B cell (primary cell): ENCODE results near the gene GAD1. TPM values are rescaled to one million over a fixed set of nuclear protein-coding genes. Genes with fewer than 3 reads are reported as not detected.

Experiments
- ATAC-seq: fragments of 200-7000 bp; cut with Tn5 transposase; one replicate; pipeline ENCODE4 v1.10.0; 2021; ENCODE audit warnings: low read depth, mild to moderate bottlenecking, moderate number of reproducible peaks, moderate library complexity
- CTCF ChIA-PET: fragments of 350-600 bp; sonication (Branson Sonifier 250); formaldehyde crosslinking; loops from one replicate; lab custom pipeline; 2021; ENCODE audit warnings: antibody characterized with exemption, inconsistent platforms; lab: Charles Lee
- POLR2A ChIA-PET: fragments of 350-600 bp; sonication (Branson Sonifier 250); formaldehyde crosslinking; loops from one replicate; lab custom pipeline; 2021; ENCODE audit warnings: antibody characterized with exemption; lab: Charles Lee
- DNase-seq: peaks from one replicate; pipeline ENCODE4 v3.0.0; 2013
- H2AFZ ChIP-seq: 2 replicates; pipeline ENCODE4 v1.6.1; 2012; ENCODE audit warnings: mild to moderate bottlenecking, low read depth, low read length; ENCODE audit not compliant: insufficient read depth, poor library complexity, severe bottlenecking
- H3K27ac ChIP-seq, 2 donors: 1 replicate in 1 of 2; 2 replicates in 1 of 2; pipeline ENCODE4 v1.5.1; 2012 to 2013; ENCODE audit warnings: low read length in 2 of 2, mild to moderate bottlenecking in 2 of 2, moderate library complexity in 1 of 2
- H3K27me3 ChIP-seq, 4 experiments: fragments of 200-600 bp in 1 of 4; sonication (generic) in 1 of 4; replicated peaks in 1 of 4; 1 replicate in 2 of 4; 2 replicates in 2 of 4; pipeline versions ENCODE4 v1.6.1 to v1.7.0; 2013 to 2016; ENCODE audit warnings: low read length in 3 of 4, mild to moderate bottlenecking in 2 of 4, mixed read lengths in 1 of 4, moderate library complexity in 1 of 4; ENCODE audit not compliant: insufficient read depth in 4 of 4, control insufficient read depth in 3 of 4; ENCODE audit errors: control extremely low read depth in 1 of 4
- H3K36me3 ChIP-seq, 2 experiments: replicated peaks in 1 of 2; 1 replicate in 1 of 2; 2 replicates in 1 of 2; pipeline versions ENCODE4 v1.6.1 to v1.7.1; 2013; ENCODE audit warnings: low read length in 1 of 2; ENCODE audit not compliant: insufficient read depth in 2 of 2, control insufficient read depth in 1 of 2; ENCODE audit errors: control extremely low read depth in 1 of 2, extremely low read depth in 1 of 2
- H3K4me1 ChIP-seq, 2 donors: fragments of 200-600 bp in 1 of 2; sonication (generic) in 1 of 2; 1 replicate in 1 of 2; 2 replicates in 1 of 2; pipeline versions ENCODE4 v1.5.1 to v1.6.1; 2013 to 2017; ENCODE audit warnings: low read length in 2 of 2; ENCODE audit not compliant: control insufficient read depth in 2 of 2, insufficient read depth in 2 of 2
- H3K4me2 ChIP-seq: replicated peaks from 2 replicates; pipeline ENCODE3; 2012; ENCODE audit warnings: mild to moderate bottlenecking, low read depth, low read length; ENCODE audit not compliant: poor library complexity, severe bottlenecking
- H3K4me3 ChIP-seq, 5 experiments: fragments of 200-600 bp in 1 of 5; sonication (generic) in 1 of 5; 1 replicate in 3 of 5; 2 replicates in 2 of 5; pipeline versions ENCODE4 v1.5.1 to v1.7.0; 2011 to 2016; ENCODE audit warnings: low read length in 4 of 5, mild to moderate bottlenecking in 4 of 5, low read depth in 2 of 5, control low read depth in 1 of 5, moderate library complexity in 1 of 5; ENCODE audit not compliant: insufficient read depth in 1 of 5; ENCODE audit errors: control extremely low read depth in 1 of 5, extremely low read depth in 1 of 5
- H3K79me2 ChIP-seq: fragments of 200-600 bp; sonication (generic); one replicate; pipeline ENCODE4 v1.6.0; 2016; ENCODE audit warnings: low read length; ENCODE audit not compliant: control insufficient read depth, insufficient read depth
- H3K9ac ChIP-seq: fragments of 200-600 bp; sonication (generic); 2 replicates; pipeline ENCODE4 v1.6.1; 2017; ENCODE audit warnings: mild to moderate bottlenecking, low read length, moderate library complexity
- H3K9me3 ChIP-seq, 3 donors: one replicate each; pipeline versions ENCODE4 v1.6.1 to v1.7.1; 2013; ENCODE audit warnings: low read length in 2 of 3; ENCODE audit not compliant: control insufficient read depth in 2 of 3, insufficient read depth in 1 of 3; ENCODE audit errors: control extremely low read depth in 1 of 3
- H4K20me1 ChIP-seq: 2 replicates; pipeline ENCODE4 v1.6.0; 2012; ENCODE audit warnings: mild to moderate bottlenecking, low read length; ENCODE audit not compliant: insufficient read depth, control insufficient read depth, poor library complexity, severe bottlenecking
- H3K27ac Mint-ChIP-seq: one replicate; pipeline ENCODE4 v1.8.0; 2021; ENCODE audit warnings: mixed read lengths
- H3K27me3 Mint-ChIP-seq: one replicate; pipeline ENCODE4 v1.8.0; 2021; ENCODE audit warnings: mixed read lengths
- H3K4me1 Mint-ChIP-seq: one replicate; pipeline ENCODE4 v1.8.0; 2021; ENCODE audit warnings: mixed read lengths
- H3K4me3 Mint-ChIP-seq: one replicate; pipeline ENCODE4 v1.8.0; 2021; ENCODE audit warnings: mixed read lengths
- H3K9me3 Mint-ChIP-seq: one replicate; pipeline ENCODE4 v1.8.0; 2022; ENCODE audit warnings: mixed read lengths; ENCODE audit not compliant: insufficient read depth
- EZH2 ChIP-seq: IDR thresholded peaks from 2 replicates; pipeline ENCODE4 v1.6.1; 2012; ENCODE audit warnings: borderline replicate concordance, low read depth, mild to moderate bottlenecking, moderate library complexity, low read length; ENCODE audit not compliant: insufficient read depth, poor library complexity, severe bottlenecking
- whole genome bisulfite sequencing: methylation state at CpG from one replicate; pipeline ENCODE4 v1.1.5; 2013; ENCODE audit warnings: missing lambda C conversion rate; ENCODE audit not compliant: insufficient coverage; 5-methylcytosine and 5-hydroxymethylcytosine counted together
- intact Hi-C: fragments of 100-400 bp; cut with micrococcal nuclease; formaldehyde crosslinking; loops from one replicate; pipeline ENCODE4 v1.10.0; 2022
- polyA plus RNA-seq: library from polyadenylated mRNA; depleted of rRNA; stranded (reverse); fragments of >200 nt; gene quantifications from 2 replicates; pipeline ENCODE4 v1.2.3, GENCODE V29; 2012
- total RNA-seq, 2 donors: library from RNA; stranded (reverse); fragments of 120-200 nt in 1 of 2; gene quantifications; 1 replicate in 1 of 2; 2 replicates in 1 of 2; pipeline versions ENCODE4 v1.2.3 to v1.2.4, GENCODE V29; 2013 to 2022
- TF ChIP-seq, protein P1 (sequence below): fragments of 200-600 bp; IDR thresholded peaks from one replicate; pipeline ENCODE4 v1.8.0; 2022; ENCODE audit warnings: antibody characterized with exemption, mild to moderate bottlenecking

GAD1 gene
- total and polyA plus RNA-seq, 2 donors (not counting 1 experiment from before 2014, with no cell fraction given), result not detected

DNA sequence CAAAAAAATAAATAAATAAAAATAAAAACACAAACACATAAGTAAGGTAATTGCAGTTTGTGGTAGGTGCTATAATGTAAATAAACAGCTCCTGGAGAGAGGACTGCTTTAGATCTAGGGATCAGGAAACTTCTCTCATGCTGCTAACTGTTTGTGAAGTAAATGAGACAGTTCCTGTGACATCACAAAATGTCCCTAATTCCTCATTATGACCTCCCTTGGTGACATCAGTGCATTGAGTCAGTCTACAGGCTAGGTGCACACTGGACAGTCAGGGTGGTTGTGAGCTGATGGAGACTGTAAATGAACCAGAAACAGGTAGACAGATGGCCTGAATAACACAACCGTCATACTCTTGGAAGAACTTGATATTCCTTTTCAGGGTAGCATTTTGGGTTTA is 33.1 kb upstream of the GAD1 start:
- WGBS, result 100% methylated on average over 1 of the region's 1 CpG
- H3K27me3 ChIP-seq, result peaks cover 0 to 12% (median 8%) of the 10 kb centered on the region in 4 experiments
- ATAC-seq (no peak), DNase-seq (no peak)
- H3K9me3 ChIP-seq, result no peaks in the 10 kb centered on the region
- Mint-ChIP-seq H3K27me3 (peaks cover 37% of the 10 kb centered on the region), H3K27ac (no peak overlapping the region), H3K4me3 (no peak overlapping the region), H3K4me1 (no peaks in the 10 kb centered on the region), H3K9me3 (no peaks in the 10 kb centered on the region)
- ChIA-PET POLR2A (no interaction called here), CTCF (no interaction called here)
- H3K36me3 ChIP-seq, result no peaks in the 10 kb centered on the region
- TF ChIP-seq, protein P1, sequence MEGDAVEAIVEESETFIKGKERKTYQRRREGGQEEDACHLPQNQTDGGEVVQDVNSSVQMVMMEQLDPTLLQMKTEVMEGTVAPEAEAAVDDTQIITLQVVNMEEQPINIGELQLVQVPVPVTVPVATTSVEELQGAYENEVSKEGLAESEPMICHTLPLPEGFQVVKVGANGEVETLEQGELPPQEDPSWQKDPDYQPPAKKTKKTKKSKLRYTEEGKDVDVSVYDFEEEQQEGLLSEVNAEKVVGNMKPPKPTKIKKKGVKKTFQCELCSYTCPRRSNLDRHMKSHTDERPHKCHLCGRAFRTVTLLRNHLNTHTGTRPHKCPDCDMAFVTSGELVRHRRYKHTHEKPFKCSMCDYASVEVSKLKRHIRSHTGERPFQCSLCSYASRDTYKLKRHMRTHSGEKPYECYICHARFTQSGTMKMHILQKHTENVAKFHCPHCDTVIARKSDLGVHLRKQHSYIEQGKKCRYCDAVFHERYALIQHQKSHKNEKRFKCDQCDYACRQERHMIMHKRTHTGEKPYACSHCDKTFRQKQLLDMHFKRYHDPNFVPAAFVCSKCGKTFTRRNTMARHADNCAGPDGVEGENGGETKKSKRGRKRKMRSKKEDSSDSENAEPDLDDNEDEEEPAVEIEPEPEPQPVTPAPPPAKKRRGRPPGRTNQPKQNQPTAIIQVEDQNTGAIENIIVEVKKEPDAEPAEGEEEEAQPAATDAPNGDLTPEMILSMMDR, result no peak
- no peak for TF ChIP-seq EZH2
- H4K20me1 ChIP-seq, result no peaks in the 10 kb centered on the region
- H3K4me2 ChIP-seq, result no peak overlapping the region
- H3K27ac ChIP-seq, result no peak overlapping the region
- H3K4me1 ChIP-seq, result no peaks in the 10 kb centered on the region
- intact Hi-C loops, result no loop called here
- H3K9ac ChIP-seq, result no peak overlapping the region
- H3K79me2 ChIP-seq, result no peaks in the 10 kb centered on the region
- no peak overlapping the region for H2AFZ ChIP-seq
- no peak overlapping the region for H3K4me3 ChIP-seq

DNA sequence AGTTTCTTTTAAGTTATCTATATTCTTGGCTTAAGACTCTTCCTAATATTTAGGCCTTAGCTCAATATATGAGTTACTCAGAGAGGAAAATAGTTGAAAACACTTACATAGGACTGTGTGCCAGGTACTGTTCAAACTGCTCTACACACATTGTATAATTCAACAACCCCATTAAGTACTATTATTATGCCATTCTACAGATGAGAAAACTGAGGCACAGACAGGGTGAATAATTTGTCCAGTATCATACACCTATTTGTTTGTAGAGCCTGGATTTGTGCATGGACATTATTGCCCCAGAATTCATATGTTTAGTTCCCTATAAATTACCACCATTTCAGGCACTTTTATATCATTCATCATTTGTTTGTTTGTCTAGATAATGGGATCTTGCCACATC is 17.7 kb upstream of the GAD1 start:
- Mint-ChIP-seq H3K4me3 (no peak overlapping the region), H3K27me3 (peaks cover 26% of the 10 kb centered on the region), H3K27ac (no peak overlapping the region), H3K4me1 (no peaks in the 10 kb centered on the region), H3K9me3 (no peaks in the 10 kb centered on the region)
- no peaks in the 10 kb centered on the region for H3K36me3 ChIP-seq
- H3K4me3 ChIP-seq, result no peak overlapping the region
- POLR2A ChIA-PET, result no interaction called here
- H3K79me2 ChIP-seq, result no peaks in the 10 kb centered on the region
- H3K4me2 ChIP-seq, result no peak overlapping the region
- ATAC-seq (no peak), DNase-seq (no peak)
- peaks cover 0 to 17% (median 9%) of the 10 kb centered on the region in 4 experiments for H3K27me3 ChIP-seq
- H2AFZ ChIP-seq, result no peak overlapping the region
- no peak overlapping the region for H3K27ac ChIP-seq
- H4K20me1 ChIP-seq, result no peaks in the 10 kb centered on the region
- H3K9me3 ChIP-seq, result no peaks in the 10 kb centered on the region
- H3K4me1 ChIP-seq, result no peaks in the 10 kb centered on the region
- TF ChIP-seq, protein P1, result no peak
- TF ChIP-seq EZH2, result no peak
- H3K9ac ChIP-seq, result no peak overlapping the region
- CTCF ChIA-PET, result interaction anchor here (0.7 kb wide), 1 partner anchor 429 kb away, joined by 3 read pairs; no protein-coding TSS in a partner anchor
- intact Hi-C loops, result no loop called here
